ENCODE measurements around the gene WDR83. TPM values are rescaled to one million over a fixed set of nuclear protein-coding genes. Genes with fewer than 3 reads are reported as not detected.
A peak's percentile ranks its signal among the peaks of the same experiment; 100 is the strongest.
"Not testable (repeated sequence)": the region's sequence is repeated elsewhere in the genome, so short reads cannot be mapped to it uniquely, and the experiment has no call there.

The WDR83 gene
- total and polyA plus RNA-seq, 5 donors from 2014 or later = 10.6 to 18.5 (median 13.0) TPM

- H3K27ac ChIP-seq (ENCODE audit: insufficient read depth, low read length, poor library complexity, severe bottlenecking); H3K4me3 ChIP-seq (ENCODE audit: low read depth, low read length); H3K9me3 Mint-ChIP-seq; H3K27me3 ChIP-seq (ENCODE audit: control insufficient read depth, insufficient read depth, low read length); DNase-seq; H3K4me3 Mint-ChIP-seq; H3K9me3 ChIP-seq (ENCODE audit: control insufficient read depth in 2 of 2, low read length in 2 of 2); ATAC-seq (ENCODE audit: low read depth in 2 of 2); H3K27ac Mint-ChIP-seq: not testable (repeated sequence)
- H3K27me3 Mint-ChIP-seq = peaks cover 14% of the 10 kb centered on the region
- peaks cover 32% of the 10 kb centered on the region for H3K36me3 Mint-ChIP-seq
- Histone ChIP-seq H3K36me3 (ENCODE audit: control insufficient read depth, insufficient read depth, low read length) (peaks cover 50% of the 10 kb centered on the region), H3K4me1 (ENCODE audit: control insufficient read depth, insufficient read depth, low read length, poor library complexity, severe bottlenecking) (peaks cover 14% of the 10 kb centered on the region)
- peaks cover 9 to 41% (median 20%) of the 10 kb centered on the region in 4 donors for H3K4me1 Mint-ChIP-seq
These were observed 11.4 kb downstream of the WDR83 start for GRCh38 chr19:12678039-12678438.

- ATAC-seq (ENCODE audit: low read depth in 2 of 2) (no peak), DNase-seq (no peak)
- H3K27me3 Mint-ChIP-seq = peaks cover 14% of the 10 kb centered on the region
- Histone ChIP-seq H3K27ac (ENCODE audit: insufficient read depth, low read length, poor library complexity, severe bottlenecking) (no peak overlapping the region), H3K36me3 (ENCODE audit: control insufficient read depth, insufficient read depth, low read length) (peaks cover 41% of the 10 kb centered on the region), H3K27me3 (ENCODE audit: control insufficient read depth, insufficient read depth, low read length) (no peaks in the 10 kb centered on the region), H3K9me3 (ENCODE audit: control insufficient read depth in 2 of 2, low read length in 2 of 2) (no peaks in the 10 kb centered on the region), H3K4me1 (ENCODE audit: control insufficient read depth, insufficient read depth, low read length, poor library complexity, severe bottlenecking) (peaks cover 14% of the 10 kb centered on the region), H3K4me3 (ENCODE audit: low read depth, low read length) (no peak overlapping the region)
- peak overlapping the region; percentile 48 to 73 (median 66) for H3K4me3 Mint-ChIP-seq
- peaks cover 9 to 38% (median 20%) of the 10 kb centered on the region in 4 donors for H3K4me1 Mint-ChIP-seq
- H3K27ac Mint-ChIP-seq = peak overlapping the region in 2 of 3 donors; percentile 20 to 59
- H3K36me3 Mint-ChIP-seq = peaks cover 27% of the 10 kb centered on the region
- H3K9me3 Mint-ChIP-seq = peaks cover 0 to 2% (median 0%) of the 10 kb centered on the region in 7 donors
These were observed 13.4 kb downstream of the WDR83 start for GRCh38 chr19:12680034-12680433.

- Mint-ChIP-seq H3K9me3 (peaks cover 0 to 2% (median 0%) of the 10 kb centered on the region in 7 donors), H3K27ac (peak within 1 kb of the TSS; percentile 95 to 100 (median 97)), H3K27me3 (peaks cover 14% of the 10 kb centered on the region), H3K4me3 (peak within 1 kb of the TSS; percentile 95 to 100 (median 98)), H3K4me1 (peaks cover 9 to 36% (median 18%) of the 10 kb centered on the region in 4 donors), H3K36me3 (peaks cover 25% of the 10 kb centered on the region)
- ATAC-seq (ENCODE audit: low read depth in 2 of 2) = peak; percentile 80 to 83
- H3K27ac ChIP-seq (ENCODE audit: insufficient read depth, low read length, poor library complexity, severe bottlenecking) = peak within 1 kb of the TSS; percentile 97
- H3K36me3 ChIP-seq (ENCODE audit: control insufficient read depth, insufficient read depth, low read length) = peaks cover 28% of the 10 kb centered on the region
- no peaks in the 10 kb centered on the region for H3K27me3 ChIP-seq (ENCODE audit: control insufficient read depth, insufficient read depth, low read length)
- peak within 1 kb of the TSS; percentile 81 for H3K4me3 ChIP-seq (ENCODE audit: low read depth, low read length)
- peaks cover 14% of the 10 kb centered on the region for H3K4me1 ChIP-seq (ENCODE audit: control insufficient read depth, insufficient read depth, low read length, poor library complexity, severe bottlenecking)
- no peaks in the 10 kb centered on the region for H3K9me3 ChIP-seq (ENCODE audit: control insufficient read depth in 2 of 2, low read length in 2 of 2)
- peak; percentile 89 to 99 (median 94) for DNase-seq
These were observed 14.7 kb downstream of the WDR83 start, which contains the start of gene DHPS for GRCh38 chr19:12681074-12681987. Gene DHPS (minus strand): TSS chr19:12681880. CDS start chr19:12681766, 114 bp downstream.

GRCh38 chr19:12685831-12686230 lies 19.2 kb downstream of the WDR83 start:
- Mint-ChIP-seq H3K9me3 (peaks cover 0 to 2% (median 0%) of the 10 kb centered on the region in 7 donors), H3K27me3 (peaks cover 10% of the 10 kb centered on the region), H3K4me3 (peak overlapping the region in 2 of 4 donors; percentile 38 to 73), H3K27ac (peak overlapping the region in 1 of 3 donors; percentile 46), H3K36me3 (peaks cover 5% of the 10 kb centered on the region), H3K4me1 (peaks cover 4 to 11% (median 9%) of the 10 kb centered on the region in 4 donors)
- Histone ChIP-seq H3K4me3 (ENCODE audit: low read depth, low read length) (no peak overlapping the region), H3K9me3 (ENCODE audit: control insufficient read depth in 2 of 2, low read length in 2 of 2) (no peaks in the 10 kb centered on the region), H3K36me3 (ENCODE audit: control insufficient read depth, insufficient read depth, low read length) (no peaks in the 10 kb centered on the region), H3K27me3 (ENCODE audit: control insufficient read depth, insufficient read depth, low read length) (no peaks in the 10 kb centered on the region), H3K4me1 (ENCODE audit: control insufficient read depth, insufficient read depth, low read length, poor library complexity, severe bottlenecking) (peaks cover 8% of the 10 kb centered on the region), H3K27ac (ENCODE audit: insufficient read depth, low read length, poor library complexity, severe bottlenecking) (no peak overlapping the region)
- ATAC-seq (ENCODE audit: low read depth in 2 of 2) (no peak), DNase-seq (no peak)

GRCh38 chr19:12687496-12688196 lies 21.0 kb downstream of the WDR83 start, which contains the start of gene GNG14:
Gene GNG14 (plus strand): TSS chr19:12687998. CDS start chr19:12688049, 51 bp downstream.
- no peaks in the 10 kb centered on the region for H3K9me3 ChIP-seq (ENCODE audit: control insufficient read depth in 2 of 2, low read length in 2 of 2)
- Mint-ChIP-seq H3K9me3 (peaks cover 0 to 2% (median 0%) of the 10 kb centered on the region in 7 donors), H3K4me3 (peak within 1 kb of the TSS in 2 of 4 donors; percentile 25 to 69), H3K4me1 (no peaks in the 10 kb centered on the region), H3K27ac (no peak within 1 kb of the TSS), H3K27me3 (no peaks in the 10 kb centered on the region), H3K36me3 (no peaks in the 10 kb centered on the region)
- H3K4me1 ChIP-seq (ENCODE audit: control insufficient read depth, insufficient read depth, low read length, poor library complexity, severe bottlenecking) = no peaks in the 10 kb centered on the region
- no peaks in the 10 kb centered on the region for H3K27me3 ChIP-seq (ENCODE audit: control insufficient read depth, insufficient read depth, low read length)
- no peak within 1 kb of the TSS for H3K4me3 ChIP-seq (ENCODE audit: low read depth, low read length)
- no peak for ATAC-seq (ENCODE audit: low read depth in 2 of 2)
- DNase-seq = no peak
- no peaks in the 10 kb centered on the region for H3K36me3 ChIP-seq (ENCODE audit: control insufficient read depth, insufficient read depth, low read length)
- H3K27ac ChIP-seq (ENCODE audit: insufficient read depth, low read length, poor library complexity, severe bottlenecking) = no peak within 1 kb of the TSS

GRCh38 chr19:12689012-12689411 lies 22.4 kb downstream of the WDR83 start:
- ATAC-seq (ENCODE audit: low read depth in 2 of 2) = no peak
- DNase-seq = no peak

GRCh38 chr19:12689581-12690216 lies 23.1 kb downstream of the WDR83 start:
- Histone ChIP-seq H3K27ac (ENCODE audit: insufficient read depth, low read length, poor library complexity, severe bottlenecking) (no peak overlapping the region), H3K9me3 (ENCODE audit: control insufficient read depth in 2 of 2, low read length in 2 of 2) (no peaks in the 10 kb centered on the region), H3K27me3 (ENCODE audit: control insufficient read depth, insufficient read depth, low read length) (no peaks in the 10 kb centered on the region), H3K4me3 (ENCODE audit: low read depth, low read length) (no peak overlapping the region), H3K36me3 (ENCODE audit: control insufficient read depth, insufficient read depth, low read length) (no peaks in the 10 kb centered on the region), H3K4me1 (ENCODE audit: control insufficient read depth, insufficient read depth, low read length, poor library complexity, severe bottlenecking) (no peaks in the 10 kb centered on the region)
- DNase-seq = no peak
- ATAC-seq (ENCODE audit: low read depth in 2 of 2) = no peak
- H3K27ac Mint-ChIP-seq = no peak overlapping the region
- no peak overlapping the region for H3K4me3 Mint-ChIP-seq
- H3K9me3 Mint-ChIP-seq = peaks cover 0 to 1% (median 0%) of the 10 kb centered on the region in 7 donors
- H3K36me3 Mint-ChIP-seq = no peaks in the 10 kb centered on the region
- no peaks in the 10 kb centered on the region for H3K27me3 Mint-ChIP-seq
- H3K4me1 Mint-ChIP-seq = no peaks in the 10 kb centered on the region

More at GRCh38 chr19:12689012-12689411, 22.4 kb downstream of the WDR83 start:
- peaks cover 0 to 2% (median 0%) of the 10 kb centered on the region in 7 donors for H3K9me3 Mint-ChIP-seq
- Histone ChIP-seq H3K9me3 (ENCODE audit: control insufficient read depth in 2 of 2, low read length in 2 of 2) (no peaks in the 10 kb centered on the region), H3K27me3 (ENCODE audit: control insufficient read depth, insufficient read depth, low read length) (no peaks in the 10 kb centered on the region), H3K36me3 (ENCODE audit: control insufficient read depth, insufficient read depth, low read length) (no peaks in the 10 kb centered on the region), H3K27ac (ENCODE audit: insufficient read depth, low read length, poor library complexity, severe bottlenecking) (no peak overlapping the region), H3K4me1 (ENCODE audit: control insufficient read depth, insufficient read depth, low read length, poor library complexity, severe bottlenecking) (no peaks in the 10 kb centered on the region), H3K4me3 (ENCODE audit: low read depth, low read length) (no peak overlapping the region)
- no peaks in the 10 kb centered on the region for H3K36me3 Mint-ChIP-seq
- H3K4me1 Mint-ChIP-seq = no peaks in the 10 kb centered on the region
- no peak overlapping the region for H3K27ac Mint-ChIP-seq
- no peaks in the 10 kb centered on the region for H3K27me3 Mint-ChIP-seq
- H3K4me3 Mint-ChIP-seq = peak overlapping the region in 1 of 4 donors; percentile 52
